H9 (cell line): ENCODE data around the gene ZBTB43. TPM values are rescaled to one million over a fixed set of nuclear protein-coding genes. Genes with fewer than 3 reads are reported as not detected.

Experiments
- DNase-seq: peaks from one replicate; pipeline ENCODE4 v3.0.0-alpha.2; 2017
- H2AFZ ChIP-seq: one replicate; pipeline ENCODE4 v1.6.1; 2013; ENCODE audit warnings: mild to moderate bottlenecking, low read length, control low read depth, moderate library complexity
- H2AK5ac ChIP-seq: 2 replicates; pipeline ENCODE4 v1.6.1; 2013; ENCODE audit warnings: low read length, control low read depth, mixed read lengths; ENCODE audit not compliant: insufficient read length
- H2BK120ac ChIP-seq: one replicate; pipeline ENCODE4 v1.6.1; 2013; ENCODE audit warnings: low read depth, mild to moderate bottlenecking, low read length, control low read depth, inconsistent platforms; ENCODE audit not compliant: poor library complexity, severe bottlenecking
- H2BK12ac ChIP-seq: 2 replicates; pipeline ENCODE4 v1.6.1; 2013; ENCODE audit warnings: low read length, control low read depth, mixed read lengths, low read depth; ENCODE audit not compliant: insufficient read length
- H2BK15ac ChIP-seq: 2 replicates; pipeline ENCODE4 v1.6.1; 2013; ENCODE audit warnings: low read depth, low read length, control low read depth
- H2BK20ac ChIP-seq: one replicate; pipeline ENCODE4 v1.6.1; 2013; ENCODE audit warnings: low read depth, mild to moderate bottlenecking, low read length, control low read depth, inconsistent platforms; ENCODE audit not compliant: poor library complexity, severe bottlenecking
- H2BK5ac ChIP-seq: 2 replicates; pipeline ENCODE4 v1.6.1; 2013; ENCODE audit warnings: low read length, control low read depth, mixed read lengths; ENCODE audit not compliant: insufficient read length
- H3K14ac ChIP-seq: 2 replicates; pipeline ENCODE4 v1.6.1; 2013; ENCODE audit warnings: low read length, control low read depth; ENCODE audit not compliant: insufficient read depth
- H3K18ac ChIP-seq: 2 replicates; pipeline ENCODE4 v1.6.1; 2013; ENCODE audit warnings: low read depth, mild to moderate bottlenecking, mixed read lengths, low read length, control low read depth; ENCODE audit not compliant: insufficient read length
- H3K23ac ChIP-seq: 2 replicates; pipeline ENCODE4 v1.6.1; 2013; ENCODE audit warnings: low read length, control low read depth, mixed read lengths, low read depth; ENCODE audit not compliant: insufficient read length
- H3K23me2 ChIP-seq: 2 replicates; pipeline ENCODE4 v1.6.1; 2013; ENCODE audit warnings: low read depth, mild to moderate bottlenecking, mixed read lengths, low read length, control low read depth; ENCODE audit not compliant: insufficient read length, poor library complexity, severe bottlenecking
- H3K27ac ChIP-seq: 2 replicates; pipeline ENCODE4 v1.5.1; 2013; ENCODE audit warnings: low read length, control low read depth, mixed read lengths, low read depth; ENCODE audit not compliant: insufficient read length
- H3K27me3 ChIP-seq: 2 replicates; pipeline ENCODE4 v1.6.1; 2013; ENCODE audit warnings: low read length, control low read depth, inconsistent platforms; ENCODE audit not compliant: insufficient read depth
- H3K4ac ChIP-seq: 2 replicates; pipeline ENCODE4 v1.6.1; 2013; ENCODE audit warnings: low read depth, mild to moderate bottlenecking, control low read depth, inconsistent platforms, low read length, moderate library complexity
- H3K4me1 ChIP-seq: 2 replicates; pipeline ENCODE4 v1.6.1; 2013; ENCODE audit warnings: low read length, control low read depth, inconsistent platforms; ENCODE audit not compliant: insufficient read depth
- H3K4me2 ChIP-seq: 2 replicates; pipeline ENCODE4 v1.6.1; 2013; ENCODE audit warnings: low read length, control low read depth, mixed read lengths; ENCODE audit not compliant: insufficient read length, insufficient read depth
- H3K56ac ChIP-seq: 2 replicates; pipeline ENCODE4 v1.6.1; 2013; ENCODE audit warnings: low read depth, mild to moderate bottlenecking, mixed read lengths, low read length, control low read depth; ENCODE audit not compliant: insufficient read length
- H3K79me1 ChIP-seq: 2 replicates; pipeline ENCODE4 v1.6.1; 2013; ENCODE audit warnings: low read depth, mild to moderate bottlenecking, moderate library complexity, low read length, control low read depth, inconsistent platforms; ENCODE audit not compliant: insufficient read depth, poor library complexity, severe bottlenecking
- H3K79me2 ChIP-seq: 2 replicates; pipeline ENCODE4 v1.6.1; 2013; ENCODE audit warnings: low read length, control low read depth, inconsistent platforms; ENCODE audit not compliant: insufficient read depth
- H3K9ac ChIP-seq: 2 replicates; pipeline ENCODE4 v1.6.1; 2013; ENCODE audit warnings: low read length, control low read depth, mixed read lengths; ENCODE audit not compliant: insufficient read length; ENCODE audit errors: extremely low read depth
- H3K9me3 ChIP-seq: one replicate; pipeline ENCODE4 v1.6.1; 2013; ENCODE audit warnings: low read depth, low read length, inconsistent platforms; ENCODE audit not compliant: control insufficient read depth
- H3T11ph ChIP-seq: one replicate; pipeline ENCODE4 v1.6.1; 2013; ENCODE audit warnings: mild to moderate bottlenecking, low read length, control low read depth, inconsistent platforms
- H4K20me1 ChIP-seq: one replicate; pipeline ENCODE4 v1.6.1; 2013; ENCODE audit not compliant: control insufficient read depth, insufficient read length, insufficient read depth
- H4K5ac ChIP-seq: 2 replicates; pipeline ENCODE4 v1.6.1; 2013; ENCODE audit warnings: low read depth, mild to moderate bottlenecking, mixed read lengths, low read length, control low read depth; ENCODE audit not compliant: insufficient read length
- H4K8ac ChIP-seq: replicated peaks from 2 replicates; pipeline ENCODE4 v1.6.1; 2013; ENCODE audit warnings: low read length, control low read depth, mixed read lengths, low read depth; ENCODE audit not compliant: insufficient read length
- H4K91ac ChIP-seq: 2 replicates; pipeline ENCODE4 v1.6.1; 2013; ENCODE audit warnings: low read depth, mild to moderate bottlenecking, moderate library complexity, mixed read lengths, low read length, control low read depth; ENCODE audit not compliant: insufficient read length
- H3K27ac Mint-ChIP-seq, 3 experiments: 2 replicates in 2 of 3; 3 replicates in 1 of 3; pipeline ENCODE4 v1.8.0; 2020 to 2021; ENCODE audit warnings: mixed read lengths in 3 of 3, mild to moderate bottlenecking in 1 of 3, moderate library complexity in 1 of 3
- H3K27me3 Mint-ChIP-seq: 2 replicates; pipeline ENCODE4 v1.8.0; 2021; ENCODE audit warnings: low read depth, mild to moderate bottlenecking, moderate library complexity, mixed read lengths
- H3K36me3 Mint-ChIP-seq, 3 experiments: 2 replicates in 2 of 3; 3 replicates in 1 of 3; pipeline ENCODE4 v1.8.0; 2020 to 2021; ENCODE audit warnings: low read depth in 3 of 3, mixed read lengths in 3 of 3; ENCODE audit not compliant: insufficient read depth in 1 of 3
- H3K4me1 Mint-ChIP-seq, 2 experiments: 2 replicates each; pipeline ENCODE4 v1.8.0; 2020; ENCODE audit warnings: mixed read lengths in 2 of 2
- H3K4me3 Mint-ChIP-seq, 2 experiments: 2 replicates in 1 of 2; 3 replicates in 1 of 2; pipeline ENCODE4 v1.8.0; 2020 to 2021; ENCODE audit warnings: mild to moderate bottlenecking in 2 of 2, mixed read lengths in 2 of 2, moderate library complexity in 1 of 2
- H3K9me3 Mint-ChIP-seq, 2 experiments: 2 replicates in 1 of 2; 3 replicates in 1 of 2; pipeline ENCODE4 v1.8.0; 2020; ENCODE audit warnings: mild to moderate bottlenecking in 2 of 2, mixed read lengths in 2 of 2, moderate library complexity in 1 of 2
- WGBS: extraction: QIAGEN DNeasy Blood & Tissue Kit; methylation state at CpG from one replicate; pipeline ENCODE4 v1.1.7; 2013; ENCODE audit warnings: missing lambda C conversion rate, low lambda C conversion rate, mixed read lengths; ENCODE audit not compliant: insufficient read length; ENCODE audit errors: extremely low coverage; 5-methylcytosine and 5-hydroxymethylcytosine counted together
- total RNA-seq: library from RNA; stranded (reverse); gene quantifications from 2 replicates; pipeline ENCODE4 v1.2.1, GENCODE V29; 2021
- TF ChIP-seq, protein P1 (sequence below): fragments of 200-600 bp; sonication (generic); conservative IDR thresholded peaks from 3 replicates; pipeline ENCODE4 v1.8.0; 2021; ENCODE audit warnings: antibody characterized with exemption, mild to moderate bottlenecking

ZBTB43 gene
- total RNA-seq, 1 experiment from 2014 or later = 15.7 TPM

DNA sequence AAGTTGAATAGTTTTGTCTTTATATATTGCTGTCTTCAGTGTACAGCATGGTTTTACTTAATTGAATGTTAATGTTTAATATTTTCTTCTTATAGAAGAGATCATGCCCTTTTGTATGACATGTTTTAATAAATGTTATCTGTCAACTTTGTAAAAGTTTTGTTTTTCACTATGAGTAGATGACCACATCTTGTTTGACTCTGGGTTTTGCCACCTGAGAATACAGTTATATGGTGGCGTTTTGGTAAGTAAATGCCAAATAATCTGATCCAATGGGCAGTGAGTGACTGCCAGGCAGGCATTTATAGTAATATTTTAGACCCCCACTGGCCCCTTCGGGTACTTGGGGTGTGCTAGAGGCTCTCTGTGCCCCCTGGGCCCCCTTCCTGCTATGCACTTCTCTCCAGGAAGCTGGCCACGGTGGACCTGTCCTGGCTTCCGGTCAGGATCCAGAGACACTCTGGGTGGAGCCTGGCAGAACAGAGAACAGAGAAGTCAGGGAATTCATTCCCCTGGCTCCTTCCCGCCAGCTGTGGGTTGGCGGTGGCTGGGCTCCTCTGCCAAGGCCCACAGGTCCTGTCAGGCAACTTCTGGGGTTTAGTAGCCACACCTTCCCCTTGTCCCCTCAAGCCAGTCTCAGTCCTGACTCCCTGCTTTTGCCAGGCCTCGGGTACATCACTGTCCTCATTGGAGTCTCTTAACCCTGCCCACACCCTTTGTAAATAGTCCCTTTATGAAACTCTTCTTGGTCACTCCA lies 33.4 kb downstream of the ZBTB43 start:
- no peaks in the 10 kb centered on the region for H3K27me3 ChIP-seq
- no peak overlapping the region for H3K4ac ChIP-seq
- H3K4me1 ChIP-seq = no peaks in the 10 kb centered on the region
- H2AK5ac ChIP-seq = no peak overlapping the region
- H4K20me1 ChIP-seq = no peaks in the 10 kb centered on the region
- H3K36me3 Mint-ChIP-seq = peaks cover 6 to 26% (median 25%) of the 10 kb centered on the region in 3 experiments; a peak in 6 of 7 replicates
- no peaks in the 10 kb centered on the region for H3K27me3 Mint-ChIP-seq
- no peaks in the 10 kb centered on the region; a peak in 1 of 4 replicates for H3K4me1 Mint-ChIP-seq
- no peak overlapping the region for H3K27ac ChIP-seq
- no peak overlapping the region for H4K5ac ChIP-seq
- no peak overlapping the region for H3K4me3 Mint-ChIP-seq
- H3K27ac Mint-ChIP-seq = peak overlapping the region in 1 of 3 experiments; percentile 22; a peak in 1 of 7 replicates
- WGBS = no CpG with 5 or more reads among the region's 7 CpGs
- no peak overlapping the region for H3T11ph ChIP-seq
- DNase-seq = no peak
- no peak overlapping the region for H3K14ac ChIP-seq
- H2BK5ac ChIP-seq = no peak overlapping the region
- no peak overlapping the region for H2BK12ac ChIP-seq
- H4K8ac ChIP-seq = no peak overlapping the region
- H3K79me2 ChIP-seq = no peaks in the 10 kb centered on the region
- no peaks in the 10 kb centered on the region for H3K79me1 ChIP-seq
- no peak overlapping the region for H3K18ac ChIP-seq
- no peak overlapping the region for H2BK15ac ChIP-seq
- H3K9ac ChIP-seq = no peak overlapping the region
- no peak overlapping the region for H2BK120ac ChIP-seq
- no peak overlapping the region for H2AFZ ChIP-seq
- no peak overlapping the region for H2BK20ac ChIP-seq
- no peak overlapping the region for H3K56ac ChIP-seq
- H3K9me3 Mint-ChIP-seq = no peaks in the 10 kb centered on the region
- no peak overlapping the region for H3K4me2 ChIP-seq
- TF ChIP-seq, protein P1, sequence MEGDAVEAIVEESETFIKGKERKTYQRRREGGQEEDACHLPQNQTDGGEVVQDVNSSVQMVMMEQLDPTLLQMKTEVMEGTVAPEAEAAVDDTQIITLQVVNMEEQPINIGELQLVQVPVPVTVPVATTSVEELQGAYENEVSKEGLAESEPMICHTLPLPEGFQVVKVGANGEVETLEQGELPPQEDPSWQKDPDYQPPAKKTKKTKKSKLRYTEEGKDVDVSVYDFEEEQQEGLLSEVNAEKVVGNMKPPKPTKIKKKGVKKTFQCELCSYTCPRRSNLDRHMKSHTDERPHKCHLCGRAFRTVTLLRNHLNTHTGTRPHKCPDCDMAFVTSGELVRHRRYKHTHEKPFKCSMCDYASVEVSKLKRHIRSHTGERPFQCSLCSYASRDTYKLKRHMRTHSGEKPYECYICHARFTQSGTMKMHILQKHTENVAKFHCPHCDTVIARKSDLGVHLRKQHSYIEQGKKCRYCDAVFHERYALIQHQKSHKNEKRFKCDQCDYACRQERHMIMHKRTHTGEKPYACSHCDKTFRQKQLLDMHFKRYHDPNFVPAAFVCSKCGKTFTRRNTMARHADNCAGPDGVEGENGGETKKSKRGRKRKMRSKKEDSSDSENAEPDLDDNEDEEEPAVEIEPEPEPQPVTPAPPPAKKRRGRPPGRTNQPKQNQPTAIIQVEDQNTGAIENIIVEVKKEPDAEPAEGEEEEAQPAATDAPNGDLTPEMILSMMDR = no peak
- H3K23me2 ChIP-seq = no peaks in the 10 kb centered on the region
- no peak overlapping the region for H3K23ac ChIP-seq
- H4K91ac ChIP-seq = no peak overlapping the region
- no peaks in the 10 kb centered on the region for H3K9me3 ChIP-seq
